NCI-H82 (cell line): ENCODE results near the gene LDB2.
A peak's percentile ranks its signal among the peaks of the same experiment; 100 is the strongest.
"Not testable (repeated sequence)": the region's sequence is repeated elsewhere in the genome, so short reads cannot be mapped to it uniquely, and the experiment has no call there.

Experiments
- DNase-seq: peaks from one replicate; lab custom pipeline; 2025; lab: John Stamatoyannopoulos, UW

LDB2 gene

DNA sequence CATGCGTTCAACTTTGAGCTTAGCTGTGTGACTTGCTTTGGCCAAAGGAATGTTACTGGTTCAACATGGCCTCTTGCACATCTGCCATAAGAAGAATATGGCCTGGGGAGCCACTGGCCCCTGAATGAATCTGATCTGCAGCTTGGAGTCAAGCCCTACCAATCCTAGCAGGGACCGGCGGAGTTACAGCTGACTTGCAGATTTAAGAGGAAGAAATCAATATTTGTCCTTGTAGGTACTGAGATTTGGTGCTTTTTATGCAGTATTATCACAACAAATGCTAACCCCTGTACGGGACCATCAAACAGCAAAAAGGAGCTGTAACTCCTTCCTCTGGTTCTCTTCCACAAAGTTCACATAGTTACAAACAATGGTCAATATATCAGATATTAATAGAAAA is 252.0 kb downstream of the LDB2 start:
- DNase-seq, result no peak

DNA sequence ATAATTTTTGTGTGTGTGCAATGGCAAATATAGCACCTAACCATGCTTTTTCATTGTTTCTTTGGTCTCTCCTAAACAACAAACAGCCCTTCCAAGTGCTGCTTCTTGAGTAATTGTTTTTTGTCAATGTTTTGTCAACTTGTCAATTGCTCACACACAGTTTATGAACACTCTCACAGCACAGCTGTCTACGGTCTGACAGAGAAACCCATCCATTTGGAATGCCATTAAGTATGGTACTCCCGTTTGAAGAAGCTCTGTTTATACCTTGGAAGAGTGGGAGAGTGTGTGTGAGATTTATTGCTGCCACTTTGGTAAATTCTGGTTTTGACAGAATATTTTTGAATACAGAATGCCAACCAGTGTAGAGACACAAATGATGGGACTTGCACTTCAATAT is 254.6 kb downstream of the LDB2 start:
- no peak for DNase-seq

GRCh38 chr4:16642897-16643296 is 255.5 kb downstream of the LDB2 start:
- peak; percentile 26 for DNase-seq

DNA sequence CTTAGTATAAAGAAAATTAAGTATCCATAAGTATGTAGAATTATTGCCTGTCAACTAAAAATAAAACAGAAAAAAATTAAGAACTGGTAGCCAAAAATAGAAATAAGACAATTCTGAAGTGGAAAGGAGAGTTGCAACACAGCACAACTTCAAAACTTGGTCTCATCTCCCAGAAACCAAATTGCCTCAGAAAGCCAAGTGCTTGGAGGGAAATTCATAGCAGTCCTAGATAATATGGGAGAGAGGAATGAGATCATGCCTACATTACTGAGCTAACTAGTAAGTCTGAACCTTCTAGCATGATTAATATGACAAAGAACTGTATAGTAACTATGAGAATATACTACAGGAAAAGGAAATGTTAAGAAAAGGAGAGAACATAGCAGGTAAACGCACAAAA is 256.5 kb downstream of the LDB2 start:
- no peak for DNase-seq

DNA sequence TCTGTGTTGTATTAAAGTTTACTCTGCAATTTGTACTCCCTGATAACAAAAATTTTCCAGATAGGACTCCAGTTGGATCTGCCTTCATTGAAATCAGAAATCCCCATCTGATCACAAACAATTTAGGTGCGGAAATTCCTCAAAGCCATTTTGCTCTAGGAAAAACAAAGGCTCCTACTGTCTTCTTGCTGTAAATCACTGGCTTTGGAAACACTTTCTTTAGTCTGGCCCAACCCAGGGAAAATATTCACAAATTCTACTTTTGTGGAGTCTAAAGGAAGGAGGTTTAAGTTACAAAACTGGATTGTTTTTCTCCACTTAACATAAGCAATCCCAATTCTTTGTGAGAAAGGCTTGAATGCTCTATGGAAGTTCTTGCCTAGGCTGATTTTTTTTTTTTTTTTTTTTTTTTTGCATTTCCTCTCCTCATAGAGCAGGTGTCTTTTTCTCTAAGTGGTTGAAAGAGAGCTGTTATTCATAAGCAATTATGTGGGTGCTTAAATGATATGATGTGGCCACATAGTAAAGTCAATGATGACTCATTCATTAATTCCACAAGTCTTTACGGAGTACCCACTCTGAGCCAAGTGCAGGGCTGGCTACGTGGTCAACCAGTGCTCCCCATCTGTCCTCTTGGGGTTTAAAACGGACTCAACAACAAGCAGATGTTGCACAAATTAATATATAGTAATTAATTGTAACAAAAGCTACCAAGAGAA is 261.4 kb downstream of the LDB2 start:
- DNase-seq, result no peak

DNA sequence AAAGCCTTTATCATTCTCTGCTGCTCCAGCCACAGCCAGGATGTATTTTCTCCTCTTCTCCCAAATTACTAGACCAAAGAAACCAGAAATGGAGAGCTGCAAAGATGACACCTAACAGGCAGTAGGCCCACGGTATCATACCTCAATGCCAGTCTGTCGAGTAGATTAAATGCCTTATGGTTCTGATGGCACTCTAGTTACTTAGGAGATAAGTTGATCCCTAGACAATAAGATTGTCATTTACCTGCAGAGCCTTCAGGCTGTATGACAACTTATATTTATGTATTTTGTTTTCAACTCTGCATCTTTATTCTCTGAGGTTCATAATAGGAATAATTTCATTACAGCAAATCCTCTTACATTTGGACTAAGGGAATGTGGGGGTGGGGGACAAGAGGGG is 262.1 kb downstream of the LDB2 start:
- peak; percentile 11 for DNase-seq

- DNase-seq, result peak; percentile 5
Observed at GRCh38 chr4:16629274-16629673, 269.2 kb downstream of the LDB2 start.

- not testable (repeated sequence) for DNase-seq
Observed at GRCh38 chr4:16628835-16629234, 269.6 kb downstream of the LDB2 start.

DNA sequence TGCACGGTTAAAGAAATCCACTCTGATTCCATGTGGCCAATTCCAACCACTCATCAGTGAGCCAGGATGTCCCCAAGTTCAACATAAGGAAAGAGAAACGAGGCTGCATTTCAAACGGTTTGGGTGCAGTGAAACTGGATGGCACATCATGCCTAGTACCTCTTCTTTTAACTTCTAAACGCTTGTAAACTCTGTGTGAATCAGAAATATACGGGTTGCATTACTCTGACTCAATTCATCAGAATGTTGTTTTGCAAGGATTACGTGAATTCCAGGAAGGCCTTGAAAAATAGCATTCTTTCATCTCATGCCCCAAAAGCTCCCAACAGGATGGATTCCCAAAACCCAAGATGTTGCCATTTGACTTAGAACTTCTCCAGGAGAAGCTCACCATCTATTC is 270.4 kb downstream of the LDB2 start:
- DNase-seq, result no peak

- DNase-seq, result no peak
Observed at GRCh38 chr4:16626945-16627344, 271.5 kb downstream of the LDB2 start.

- no peak for DNase-seq
Observed at GRCh38 chr4:16622826-16623225, 275.6 kb downstream of the LDB2 start.

DNA sequence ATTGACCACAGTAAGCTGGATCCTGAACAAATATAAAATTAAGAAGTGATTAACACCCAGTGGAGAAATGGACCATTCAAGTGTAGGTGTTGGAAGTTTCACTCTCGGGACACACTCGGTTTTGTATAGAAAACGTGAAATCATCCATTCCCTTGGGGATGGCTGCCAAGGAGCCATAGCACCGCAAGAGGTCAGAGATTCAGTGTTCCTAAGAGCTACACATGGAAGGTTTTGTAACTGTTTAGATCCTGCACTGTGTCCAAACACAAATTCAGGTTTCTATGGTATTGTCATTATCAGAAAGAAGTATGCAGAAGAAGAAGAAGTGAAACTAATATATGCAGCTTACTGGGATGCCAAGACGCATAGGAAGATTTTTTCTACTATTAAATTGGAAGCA is 281.0 kb downstream of the LDB2 start:
- no peak for DNase-seq

- DNase-seq, result peak; percentile 40
Observed at GRCh38 chr4:16617011-16617410, 281.4 kb downstream of the LDB2 start.

DNA sequence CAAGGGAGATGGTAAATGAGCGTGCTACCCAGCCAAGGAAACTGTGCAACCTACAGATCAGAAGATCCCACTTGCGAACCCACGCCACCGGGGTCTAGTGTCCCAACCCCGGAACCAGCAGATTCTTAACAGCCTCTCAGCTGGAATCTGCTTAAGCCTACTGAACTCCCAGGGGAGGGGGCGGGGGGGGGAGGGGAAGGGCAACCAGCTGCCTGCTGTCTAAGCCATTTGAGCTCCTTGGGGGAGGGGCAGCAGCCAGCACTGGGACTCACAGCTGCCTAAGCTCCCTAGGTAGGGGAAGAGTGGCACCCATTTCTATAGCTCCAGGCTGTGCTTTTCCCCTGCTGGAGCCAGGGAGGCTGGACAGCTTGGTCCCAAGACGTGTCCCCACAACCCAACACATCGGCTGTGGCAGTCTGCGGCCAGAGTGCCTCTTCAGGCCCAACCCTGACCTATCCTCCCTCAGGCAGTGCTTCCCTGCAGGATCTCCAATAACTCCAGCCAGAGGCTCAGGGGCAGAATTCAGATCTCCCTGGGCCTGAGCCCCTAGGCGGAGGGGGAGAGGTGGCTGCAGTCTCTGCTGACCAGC is 289.2 kb downstream of the LDB2 start:
- DNase-seq, result peak; percentile 87

GRCh38 chr4:16608611-16609125 is 289.8 kb downstream of the LDB2 start:
- no peak for DNase-seq

GRCh38 chr4:16608123-16608522 is 290.3 kb downstream of the LDB2 start:
- no peak for DNase-seq

DNA sequence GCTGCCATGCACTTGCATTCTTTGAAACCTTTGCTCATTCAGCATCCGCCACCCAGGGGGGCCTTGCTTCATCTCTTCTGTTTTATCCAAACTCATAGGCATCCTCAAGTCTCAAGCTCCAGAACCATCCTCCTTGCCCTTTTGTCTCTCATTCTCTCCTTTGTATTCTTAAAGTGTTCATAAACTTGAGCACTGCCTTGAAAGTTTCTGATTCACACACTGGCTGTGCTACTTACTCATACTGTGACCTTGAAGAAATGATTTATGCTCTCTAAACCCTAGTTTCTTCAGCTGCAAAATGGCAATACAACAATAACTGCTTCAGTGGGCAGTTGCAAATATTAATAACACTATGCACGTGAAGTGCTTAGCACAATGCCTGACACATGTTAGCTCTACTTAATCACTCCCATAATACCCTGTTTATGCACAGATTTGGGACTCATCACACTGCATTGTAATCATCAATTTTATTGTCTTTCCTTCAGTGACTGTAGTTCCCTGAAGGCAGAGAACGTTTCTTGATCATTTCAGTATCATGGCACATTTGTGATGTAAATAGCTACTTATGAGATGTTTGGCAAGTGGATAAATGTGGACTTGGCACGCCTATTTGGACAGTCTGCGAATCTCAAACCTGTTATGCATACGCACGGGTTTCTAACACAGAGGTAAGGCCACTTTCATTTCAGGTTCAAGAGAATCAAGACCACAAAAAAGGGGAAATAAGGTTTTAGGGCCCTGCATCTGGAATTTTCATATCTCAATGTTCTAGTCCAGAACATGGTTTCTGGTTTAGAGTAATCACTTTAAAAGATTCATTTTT is 291.0 kb downstream of the LDB2 start:
- DNase-seq, result no peak

DNA sequence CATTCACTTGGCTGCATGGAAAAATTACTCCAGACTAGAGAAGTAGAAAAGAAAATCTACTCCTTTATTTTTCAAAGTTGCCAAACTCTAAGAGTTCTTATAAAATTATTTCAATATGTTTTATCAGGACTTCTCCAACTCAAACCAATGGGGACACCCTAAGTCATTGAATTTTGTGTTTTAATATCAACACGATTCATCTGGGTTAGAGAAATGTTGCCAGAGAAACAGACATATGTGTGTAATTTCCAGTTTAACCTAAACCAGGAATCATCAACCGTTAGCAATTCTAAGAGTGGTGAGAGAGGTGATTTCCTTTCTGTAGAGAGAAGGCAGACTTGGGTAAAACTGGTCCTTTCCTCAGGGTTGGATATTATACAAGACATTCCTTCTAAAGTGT is 291.8 kb downstream of the LDB2 start:
- DNase-seq, result no peak

GRCh38 chr4:16603178-16603577 is 295.3 kb downstream of the LDB2 start:
- no peak for DNase-seq

DNA sequence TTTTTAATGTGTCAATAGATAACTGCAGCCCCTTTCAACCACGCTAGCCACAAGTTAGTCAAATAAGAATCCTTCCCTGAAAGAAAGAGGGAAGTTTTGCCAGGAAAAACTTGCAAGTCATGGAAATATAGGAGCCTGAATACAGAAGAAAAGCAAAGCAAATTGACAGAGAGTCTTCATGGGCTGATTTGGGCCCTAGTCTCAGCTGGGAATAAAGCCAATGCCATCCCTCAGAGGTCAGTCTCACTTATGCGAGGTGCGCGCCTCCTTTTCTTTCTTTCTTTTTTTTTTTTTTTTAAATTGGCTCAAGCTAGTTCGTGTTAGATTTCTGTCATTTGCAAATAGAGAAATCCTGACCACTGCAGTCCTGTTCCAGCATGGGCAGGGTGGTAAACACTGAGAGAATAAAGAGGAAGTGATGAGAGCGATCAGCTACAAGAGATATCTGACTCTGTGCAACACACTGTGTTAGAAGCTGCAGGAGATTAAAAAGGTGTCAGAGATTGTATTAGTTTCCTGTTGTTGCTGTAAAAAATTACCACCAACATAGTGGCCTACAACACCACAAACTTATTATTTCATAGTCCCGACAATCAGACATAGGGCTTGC is 299.7 kb downstream of the LDB2 start:
- DNase-seq, result no peak

- no peak for DNase-seq
Observed at GRCh38 chr4:16597845-16598596, 300.4 kb downstream of the LDB2 start.

- DNase-seq, result no peak
Observed at GRCh38 chr4:16597443-16597842, 301.0 kb downstream of the LDB2 start.
